ENCODE results near the gene TMEM222. TPM values are rescaled to one million over a fixed set of nuclear protein-coding genes. Genes with fewer than 3 reads are reported as not detected.
A peak's percentile ranks its signal among the peaks of the same experiment; 100 is the strongest.

The TMEM222 gene
- total RNA-seq, 1 donor from 2014 or later: 37.8 TPM

GRCh38 chr1:27351541-27352107, 29.7 kb downstream of the TMEM222 start:
- no peak for ATAC-seq
- intact Hi-C loops (cut with DNase I): no loop called here
- DNase-seq (ENCODE audit: low spot score): no peak

GRCh38 chr1:27353166-27353565, 31.2 kb downstream of the TMEM222 start:
- intact Hi-C loops (cut with DNase I): no loop called here
- ATAC-seq (no peak), DNase-seq (ENCODE audit: low spot score) (no peak)

- DNase-seq (ENCODE audit: low spot score): no peak
- intact Hi-C loops (cut with DNase I): no loop called here
- ATAC-seq: no peak
These were observed 31.7 kb downstream of the TMEM222 start for GRCh38 chr1:27353629-27354028.

GRCh38 chr1:27355683-27356082, 33.7 kb downstream of the TMEM222 start:
- DNase-seq (ENCODE audit: low spot score) (no peak), ATAC-seq (no peak)
- intact Hi-C loops (cut with DNase I): loop anchor here (5.0 kb wide), 1 partner anchor 37 kb away; the partner anchor contains the start of gene GPR3

GRCh38 chr1:27356277-27356618, 34.3 kb downstream of the TMEM222 start:
- no peak for DNase-seq (ENCODE audit: low spot score)
- intact Hi-C loops (cut with DNase I): loop anchor here (5.0 kb wide), 1 partner anchor 36 kb away; the partner anchor contains the start of gene GPR3
- ATAC-seq: no peak

GRCh38 chr1:27356619-27357280, 34.8 kb downstream of the TMEM222 start:
- intact Hi-C loops (cut with DNase I): loop anchor here (5.0 kb wide), 1 partner anchor 36 kb away; the partner anchor contains the start of gene GPR3
- ATAC-seq (peak; percentile 45), DNase-seq (ENCODE audit: low spot score) (no peak)

- intact Hi-C loops (cut with DNase I): loop anchor here (5.0 kb wide), 1 partner anchor 35 kb away; the partner anchor contains the start of gene GPR3
- ATAC-seq: peak; percentile 75
- DNase-seq (ENCODE audit: low spot score): peak; percentile 84
These were observed 35.5 kb downstream of the TMEM222 start for GRCh38 chr1:27357281-27358037.

GRCh38 chr1:27358038-27358927, 36.3 kb downstream of the TMEM222 start:
- DNase-seq (ENCODE audit: low spot score) (no peak), ATAC-seq (no peak)
- intact Hi-C loops (cut with DNase I): loop anchor here (5.0 kb wide), 1 partner anchor 34 kb away; the partner anchor contains the start of gene GPR3

- intact Hi-C loops (cut with DNase I): loop anchor here (5.0 kb wide), 1 partner anchor 33 kb away; the partner anchor contains the start of gene GPR3
- DNase-seq (ENCODE audit: low spot score): no peak
- ATAC-seq: no peak
These were observed 37.0 kb downstream of the TMEM222 start for GRCh38 chr1:27358928-27359313.

GRCh38 chr1:27359822-27360158, 37.8 kb downstream of the TMEM222 start:
- intact Hi-C loops (cut with DNase I): loop anchor here (5.0 kb wide), 1 partner anchor 33 kb away; the partner anchor contains the start of gene GPR3
- ATAC-seq: no peak
- DNase-seq (ENCODE audit: low spot score): no peak

- ATAC-seq (no peak), DNase-seq (ENCODE audit: low spot score) (no peak)
- intact Hi-C loops (cut with DNase I): no loop called here
These were observed 38.4 kb downstream of the TMEM222 start for GRCh38 chr1:27360159-27361043.

GRCh38 chr1:27361044-27361402, 39.1 kb downstream of the TMEM222 start:
- DNase-seq (ENCODE audit: low spot score) (no peak), ATAC-seq (no peak)
- intact Hi-C loops (cut with DNase I): no loop called here

GRCh38 chr1:27361553-27361952, 39.6 kb downstream of the TMEM222 start:
- intact Hi-C loops (cut with DNase I): no loop called here
- DNase-seq (ENCODE audit: low spot score) (no peak), ATAC-seq (no peak)

GRCh38 chr1:27363766-27364695, 42.1 kb downstream of the TMEM222 start:
- intact Hi-C loops (cut with DNase I): no loop called here
- no peak for ATAC-seq
- no peak for DNase-seq (ENCODE audit: low spot score)

- no peak for ATAC-seq
- intact Hi-C loops (cut with DNase I): no loop called here
- DNase-seq (ENCODE audit: low spot score): no peak
These were observed 42.9 kb downstream of the TMEM222 start for GRCh38 chr1:27364696-27365371.

- DNase-seq (ENCODE audit: low spot score) (peak; percentile 95), ATAC-seq (peak; percentile 88)
- intact Hi-C loops (cut with DNase I): no loop called here
These were observed 43.6 kb downstream of the TMEM222 start for GRCh38 chr1:27365372-27366112.
